ENCODE data around the gene FERD3L.

- TF ChIP-seq CTCF (IDR thresholded peaks at IDR 0.05) (no peak), EP300 (IDR thresholded peaks at IDR 0.05) (no peak), POLR2AphosphoS5 (IDR thresholded peaks at IDR 0.05) (no peak), POLR2A (IDR thresholded peaks at IDR 0.05) (no peak)
These were observed 25.2 kb downstream of the FERD3L start for GRCh38 chr7:19119870-19120486.

Data from upper lobe of left lung (tissue), 4 donors.